ENCODE data around the gene CACNA2D3. TPM values are rescaled to one million over a fixed set of nuclear protein-coding genes. Genes with fewer than 3 reads are reported as not detected.

CACNA2D3 gene
- total and polyA plus RNA-seq, 4 donors = 0.06 to 0.37 (median 0.08) TPM; not detected in 1

DNA sequence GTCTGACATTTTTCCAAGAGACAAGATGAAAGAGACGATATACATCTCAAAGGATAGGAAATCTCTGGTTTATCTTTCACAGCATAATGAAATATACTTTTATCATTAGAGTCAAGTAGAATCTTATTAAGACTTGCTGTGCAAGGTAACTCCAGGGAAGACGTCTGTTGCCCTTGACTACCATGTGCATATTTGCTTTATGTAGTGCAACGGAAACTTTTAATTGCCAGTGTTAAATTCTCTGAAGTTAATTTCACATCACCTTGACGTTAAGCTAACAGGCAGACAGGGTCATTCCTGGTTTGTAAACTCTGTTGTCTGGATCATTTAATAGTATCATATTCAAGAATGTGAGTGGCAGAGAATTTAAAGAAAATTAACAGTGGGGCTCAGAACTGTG is 722.7 kb downstream of the CACNA2D3 start:
- Histone ChIP-seq H3K36me3 (ENCODE audit: control insufficient read depth in 4 of 4, insufficient read depth in 3 of 4, low read depth in 1 of 4, low read length in 3 of 4) (no peaks in the 10 kb centered on the region), H3K4me1 (ENCODE audit: control insufficient read depth in 4 of 4, insufficient read depth in 4 of 4, low read length in 3 of 4) (no peaks in the 10 kb centered on the region), H3K27ac (ENCODE audit: low read depth in 1 of 2, low read length in 2 of 2) (no peak overlapping the region), H3K9me3 (ENCODE audit: control insufficient read depth in 4 of 4, low read length in 3 of 4) (no peaks in the 10 kb centered on the region), H3K27me3 (ENCODE audit: control insufficient read depth in 4 of 4, insufficient read depth in 4 of 4, low read length in 3 of 4) (no peaks in the 10 kb centered on the region), H3K4me3 (ENCODE audit: low read depth in 1 of 3, low read length in 3 of 3) (no peak overlapping the region), H3K9ac (ENCODE audit: low read depth in 1 of 2, low read length in 2 of 2) (no peak overlapping the region)
- TF ChIP-seq HNF4A (conservative IDR thresholded peaks at IDR 0.05) = no peak
- TF ChIP-seq, protein P1, sequence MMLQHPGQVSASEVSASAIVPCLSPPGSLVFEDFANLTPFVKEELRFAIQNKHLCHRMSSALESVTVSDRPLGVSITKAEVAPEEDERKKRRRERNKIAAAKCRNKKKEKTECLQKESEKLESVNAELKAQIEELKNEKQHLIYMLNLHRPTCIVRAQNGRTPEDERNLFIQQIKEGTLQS (IDR thresholded peaks at IDR 0.05) = no peak
- TF ChIP-seq YY1 (IDR thresholded peaks at IDR 0.05) = no peak
- TF ChIP-seq JUND (IDR thresholded peaks at IDR 0.05) = no peak
- TF ChIP-seq RAD21 (IDR thresholded peaks at IDR 0.05) = no peak
- TF ChIP-seq, protein P2, sequence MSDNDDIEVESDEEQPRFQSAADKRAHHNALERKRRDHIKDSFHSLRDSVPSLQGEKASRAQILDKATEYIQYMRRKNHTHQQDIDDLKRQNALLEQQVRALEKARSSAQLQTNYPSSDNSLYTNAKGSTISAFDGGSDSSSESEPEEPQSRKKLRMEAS (IDR thresholded peaks at IDR 0.05) = no peak
- TF ChIP-seq TAF1 (conservative IDR thresholded peaks at IDR 0.05) = no peak
- TF ChIP-seq FOXA1 (IDR thresholded peaks at IDR 0.05) = no peak
- TF ChIP-seq FOXA2 (IDR thresholded peaks at IDR 0.05) = no peak
- TF ChIP-seq, protein P3, sequence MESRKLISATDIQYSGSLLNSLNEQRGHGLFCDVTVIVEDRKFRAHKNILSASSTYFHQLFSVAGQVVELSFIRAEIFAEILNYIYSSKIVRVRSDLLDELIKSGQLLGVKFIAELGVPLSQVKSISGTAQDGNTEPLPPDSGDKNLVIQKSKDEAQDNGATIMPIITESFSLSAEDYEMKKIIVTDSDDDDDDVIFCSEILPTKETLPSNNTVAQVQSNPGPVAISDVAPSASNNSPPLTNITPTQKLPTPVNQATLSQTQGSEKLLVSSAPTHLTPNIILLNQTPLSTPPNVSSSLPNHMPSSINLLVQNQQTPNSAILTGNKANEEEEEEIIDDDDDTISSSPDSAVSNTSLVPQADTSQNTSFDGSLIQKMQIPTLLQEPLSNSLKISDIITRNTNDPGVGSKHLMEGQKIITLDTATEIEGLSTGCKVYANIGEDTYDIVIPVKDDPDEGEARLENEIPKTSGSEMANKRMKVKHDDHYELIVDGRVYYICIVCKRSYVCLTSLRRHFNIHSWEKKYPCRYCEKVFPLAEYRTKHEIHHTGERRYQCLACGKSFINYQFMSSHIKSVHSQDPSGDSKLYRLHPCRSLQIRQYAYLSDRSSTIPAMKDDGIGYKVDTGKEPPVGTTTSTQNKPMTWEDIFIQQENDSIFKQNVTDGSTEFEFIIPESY (IDR thresholded peaks at IDR 0.05) = no peak
- TF ChIP-seq, protein P4, sequence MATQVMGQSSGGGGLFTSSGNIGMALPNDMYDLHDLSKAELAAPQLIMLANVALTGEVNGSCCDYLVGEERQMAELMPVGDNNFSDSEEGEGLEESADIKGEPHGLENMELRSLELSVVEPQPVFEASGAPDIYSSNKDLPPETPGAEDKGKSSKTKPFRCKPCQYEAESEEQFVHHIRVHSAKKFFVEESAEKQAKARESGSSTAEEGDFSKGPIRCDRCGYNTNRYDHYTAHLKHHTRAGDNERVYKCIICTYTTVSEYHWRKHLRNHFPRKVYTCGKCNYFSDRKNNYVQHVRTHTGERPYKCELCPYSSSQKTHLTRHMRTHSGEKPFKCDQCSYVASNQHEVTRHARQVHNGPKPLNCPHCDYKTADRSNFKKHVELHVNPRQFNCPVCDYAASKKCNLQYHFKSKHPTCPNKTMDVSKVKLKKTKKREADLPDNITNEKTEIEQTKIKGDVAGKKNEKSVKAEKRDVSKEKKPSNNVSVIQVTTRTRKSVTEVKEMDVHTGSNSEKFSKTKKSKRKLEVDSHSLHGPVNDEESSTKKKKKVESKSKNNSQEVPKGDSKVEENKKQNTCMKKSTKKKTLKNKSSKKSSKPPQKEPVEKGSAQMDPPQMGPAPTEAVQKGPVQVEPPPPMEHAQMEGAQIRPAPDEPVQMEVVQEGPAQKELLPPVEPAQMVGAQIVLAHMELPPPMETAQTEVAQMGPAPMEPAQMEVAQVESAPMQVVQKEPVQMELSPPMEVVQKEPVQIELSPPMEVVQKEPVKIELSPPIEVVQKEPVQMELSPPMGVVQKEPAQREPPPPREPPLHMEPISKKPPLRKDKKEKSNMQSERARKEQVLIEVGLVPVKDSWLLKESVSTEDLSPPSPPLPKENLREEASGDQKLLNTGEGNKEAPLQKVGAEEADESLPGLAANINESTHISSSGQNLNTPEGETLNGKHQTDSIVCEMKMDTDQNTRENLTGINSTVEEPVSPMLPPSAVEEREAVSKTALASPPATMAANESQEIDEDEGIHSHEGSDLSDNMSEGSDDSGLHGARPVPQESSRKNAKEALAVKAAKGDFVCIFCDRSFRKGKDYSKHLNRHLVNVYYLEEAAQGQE (IDR thresholded peaks at IDR 0.05) = no peak
- TF ChIP-seq GABPA (IDR thresholded peaks at IDR 0.05 in 1 of 2, conservative IDR thresholded peaks at IDR 0.05 in 1 of 2) = no peak
- TF ChIP-seq, protein P5, sequence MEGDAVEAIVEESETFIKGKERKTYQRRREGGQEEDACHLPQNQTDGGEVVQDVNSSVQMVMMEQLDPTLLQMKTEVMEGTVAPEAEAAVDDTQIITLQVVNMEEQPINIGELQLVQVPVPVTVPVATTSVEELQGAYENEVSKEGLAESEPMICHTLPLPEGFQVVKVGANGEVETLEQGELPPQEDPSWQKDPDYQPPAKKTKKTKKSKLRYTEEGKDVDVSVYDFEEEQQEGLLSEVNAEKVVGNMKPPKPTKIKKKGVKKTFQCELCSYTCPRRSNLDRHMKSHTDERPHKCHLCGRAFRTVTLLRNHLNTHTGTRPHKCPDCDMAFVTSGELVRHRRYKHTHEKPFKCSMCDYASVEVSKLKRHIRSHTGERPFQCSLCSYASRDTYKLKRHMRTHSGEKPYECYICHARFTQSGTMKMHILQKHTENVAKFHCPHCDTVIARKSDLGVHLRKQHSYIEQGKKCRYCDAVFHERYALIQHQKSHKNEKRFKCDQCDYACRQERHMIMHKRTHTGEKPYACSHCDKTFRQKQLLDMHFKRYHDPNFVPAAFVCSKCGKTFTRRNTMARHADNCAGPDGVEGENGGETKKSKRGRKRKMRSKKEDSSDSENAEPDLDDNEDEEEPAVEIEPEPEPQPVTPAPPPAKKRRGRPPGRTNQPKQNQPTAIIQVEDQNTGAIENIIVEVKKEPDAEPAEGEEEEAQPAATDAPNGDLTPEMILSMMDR (IDR thresholded peaks at IDR 0.05; ENCODE audit: low read depth, low read length, missing input control) = no peak
- no peak for TF ChIP-seq SP1 (IDR thresholded peaks at IDR 0.05)
- TF ChIP-seq RXRA (IDR thresholded peaks at IDR 0.05) = no peak
- no peak for TF ChIP-seq EGR1 (IDR thresholded peaks at IDR 0.05; ENCODE audit: low read depth in 2 of 2)
- no peak for DNase-seq (ENCODE audit: low spot score)
- 66% methylated on average over 4 of the region's 4 CpGs for WGBS

DNA sequence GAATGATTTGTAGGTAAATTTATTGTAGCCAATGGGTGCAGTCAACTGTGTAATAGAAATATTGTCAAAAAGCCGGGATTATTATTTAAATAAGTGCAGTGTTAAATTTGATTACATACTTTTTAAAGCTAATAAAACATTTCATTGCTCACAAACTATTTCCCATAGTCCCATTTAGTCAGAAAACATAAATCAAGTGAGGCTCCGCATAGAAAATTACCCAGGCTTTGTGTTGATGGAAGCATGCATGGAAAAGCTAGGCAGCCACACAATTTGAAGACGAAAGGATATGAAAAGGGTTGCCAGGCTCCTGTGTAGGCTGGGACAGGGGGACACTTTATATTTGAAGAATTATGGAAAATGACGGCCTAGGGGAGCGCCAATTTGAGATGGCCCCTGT is 723.2 kb downstream of the CACNA2D3 start:
- Histone ChIP-seq H3K9ac (ENCODE audit: low read depth in 1 of 2, low read length in 2 of 2) (no peak overlapping the region), H3K4me3 (ENCODE audit: low read depth in 1 of 3, low read length in 3 of 3) (no peak overlapping the region), H3K27me3 (ENCODE audit: control insufficient read depth in 4 of 4, insufficient read depth in 4 of 4, low read length in 3 of 4) (no peaks in the 10 kb centered on the region), H3K4me1 (ENCODE audit: control insufficient read depth in 4 of 4, insufficient read depth in 4 of 4, low read length in 3 of 4) (no peaks in the 10 kb centered on the region), H3K36me3 (ENCODE audit: control insufficient read depth in 4 of 4, insufficient read depth in 3 of 4, low read depth in 1 of 4, low read length in 3 of 4) (no peaks in the 10 kb centered on the region), H3K9me3 (ENCODE audit: control insufficient read depth in 4 of 4, low read length in 3 of 4) (no peaks in the 10 kb centered on the region), H3K27ac (ENCODE audit: low read depth in 1 of 2, low read length in 2 of 2) (no peak overlapping the region)
- DNase-seq (ENCODE audit: low spot score) = no peak
- WGBS = 83% methylated on average over 5 of the region's 5 CpGs
- TF ChIP-seq RAD21 (IDR thresholded peaks at IDR 0.05) (no peak), FOXA1 (IDR thresholded peaks at IDR 0.05) (no peak), EGR1 (IDR thresholded peaks at IDR 0.05; ENCODE audit: low read depth in 2 of 2) (no peak), TAF1 (conservative IDR thresholded peaks at IDR 0.05) (no peak), HNF4G (IDR thresholded peaks at IDR 0.05) (no peak), NR2F2 (IDR thresholded peaks at IDR 0.05) (no peak), RXRA (IDR thresholded peaks at IDR 0.05) (no peak), SP1 (IDR thresholded peaks at IDR 0.05) (no peak)
- TF ChIP-seq, protein P2 (IDR thresholded peaks at IDR 0.05) = no peak
- TF ChIP-seq, protein P4 (IDR thresholded peaks at IDR 0.05) = no peak
- TF ChIP-seq, protein P1 (IDR thresholded peaks at IDR 0.05) = no peak
